Fibroblast of lung (primary cell): Measurements from ENCODE around the gene CABLES1. TPM values are rescaled to one million over a fixed set of nuclear protein-coding genes. Genes with fewer than 3 reads are reported as not detected.

ENCODE experiments used
- DNase-seq, 2 donors: peaks; one replicate each; pipeline versions ENCODE4 v3.0.0 to v3.0.0-alpha.2; 2010; ENCODE audit warnings: low read depth in 2 of 2
- H2AFZ ChIP-seq: 2 replicates; pipeline ENCODE4 v1.5.1; 2012; ENCODE audit warnings: low read length, control low read depth, inconsistent platforms
- H3K27ac ChIP-seq: 2 replicates; pipeline ENCODE4 v1.5.1; 2011; ENCODE audit warnings: low read length, control low read depth; ENCODE audit not compliant: insufficient read depth
- H3K27me3 ChIP-seq: 2 replicates; pipeline ENCODE4 v1.5.1; 2011; ENCODE audit warnings: mild to moderate bottlenecking, low read length; ENCODE audit not compliant: control insufficient read depth, insufficient read depth
- H3K36me3 ChIP-seq: 2 replicates; pipeline ENCODE4 v1.5.1; 2011; ENCODE audit warnings: low read length; ENCODE audit not compliant: control insufficient read depth, insufficient read depth
- H3K4me1 ChIP-seq: 2 replicates; pipeline ENCODE4 v1.5.1; 2011; ENCODE audit warnings: low read length; ENCODE audit not compliant: control insufficient read depth, insufficient read depth; ENCODE audit errors: extremely low read depth
- H3K4me2 ChIP-seq: 2 replicates; pipeline ENCODE4 v1.5.1; 2011; ENCODE audit warnings: low read length, control low read depth; ENCODE audit not compliant: insufficient read depth; ENCODE audit errors: extremely low read depth
- H3K4me3 ChIP-seq, 4 experiments: fragments of 200-600 bp in 1 of 4; sonication (generic) in 1 of 4; replicated peaks in 1 of 4; 2 replicates each; pipeline ENCODE4 v1.5.1; 2011 to 2016; ENCODE audit warnings: low read length in 4 of 4, low read depth in 3 of 4, mild to moderate bottlenecking in 3 of 4, control low read depth in 2 of 4, inconsistent platforms in 1 of 4, mixed read lengths in 1 of 4; ENCODE audit not compliant: insufficient read depth in 1 of 4; ENCODE audit errors: control extremely low read depth in 1 of 4
- H3K79me2 ChIP-seq: 2 replicates; pipeline ENCODE4 v1.5.1; 2012; ENCODE audit warnings: mild to moderate bottlenecking, low read length, inconsistent platforms; ENCODE audit not compliant: control insufficient read depth, insufficient read depth
- H3K9ac ChIP-seq: 2 replicates; pipeline ENCODE4 v1.5.1; 2011; ENCODE audit warnings: mild to moderate bottlenecking, low read length, control low read depth; ENCODE audit not compliant: insufficient read depth
- H3K9me3 ChIP-seq: 2 replicates; pipeline ENCODE4 v1.5.1; 2012; ENCODE audit warnings: low read depth, low read length; ENCODE audit not compliant: control insufficient read depth, insufficient read depth
- H4K20me1 ChIP-seq: 2 replicates; pipeline ENCODE4 v1.5.1; 2011; ENCODE audit warnings: low read length; ENCODE audit not compliant: control insufficient read depth, insufficient read depth; ENCODE audit errors: extremely low read depth
- EZH2 ChIP-seq: IDR thresholded peaks from 2 replicates; pipeline ENCODE4 v1.5.1; 2012; ENCODE audit warnings: low read length, control low read depth, mild to moderate bottlenecking; ENCODE audit errors: missing control alignments
- polyA plus RNA-seq, 2 donors: library from polyadenylated mRNA; depleted of rRNA in 1 of 2; stranded (reverse) in 1 of 2; unstranded in 1 of 2; fragments of >200 nt; gene quantifications; 2 replicates each; pipeline ENCODE4 v1.2.1, GENCODE V29; 2011 to 2012; ENCODE audit warnings: missing spikeins in 1 of 2
- total RNA-seq: library from RNA; depleted of rRNA; stranded (reverse); fragments of >200 nt; gene quantifications from 2 replicates; pipeline ENCODE4 v1.2.1, GENCODE V29; 2014
- TF ChIP-seq, protein P1 (sequence below), 2 donors: IDR thresholded peaks in 1 of 2; conservative IDR thresholded peaks in 1 of 2; 1 replicate in 1 of 2; 2 replicates in 1 of 2; pipeline ENCODE4 v1.5.1; 2011 to 2012; ENCODE audit warnings: low read length in 2 of 2, control low read depth in 1 of 2, inconsistent platforms in 1 of 2, low read depth in 1 of 2, mild to moderate bottlenecking in 1 of 2

Gene CABLES1
- total and polyA plus RNA-seq, 2 donors (not counting 1 experiment from before 2014, with no cell fraction given), result 5.1 to 11.4 TPM

DNA sequence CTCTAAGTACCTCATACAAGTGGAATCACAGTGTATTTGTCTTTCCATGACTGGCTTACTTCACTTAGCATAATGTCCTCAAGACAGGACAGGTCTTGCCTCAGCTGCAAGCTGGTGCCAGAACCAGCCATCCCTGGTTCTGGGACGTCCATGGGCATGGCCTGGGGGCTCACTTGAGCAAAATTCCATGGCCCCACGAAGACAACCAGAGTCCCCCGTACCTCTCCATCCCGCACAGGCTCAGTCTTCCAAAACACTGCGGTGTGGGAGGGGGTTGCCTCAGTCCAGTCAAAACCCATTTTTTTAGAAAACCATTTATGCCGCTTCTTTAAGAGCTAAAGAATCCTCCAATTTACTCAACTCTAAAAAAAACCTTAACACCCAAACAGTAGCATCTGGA lies 21.7 kb upstream of the CABLES1 start:
- no peaks in the 10 kb centered on the region for H3K9me3 ChIP-seq
- TF ChIP-seq EZH2, result no peak
- TF ChIP-seq, protein P1, sequence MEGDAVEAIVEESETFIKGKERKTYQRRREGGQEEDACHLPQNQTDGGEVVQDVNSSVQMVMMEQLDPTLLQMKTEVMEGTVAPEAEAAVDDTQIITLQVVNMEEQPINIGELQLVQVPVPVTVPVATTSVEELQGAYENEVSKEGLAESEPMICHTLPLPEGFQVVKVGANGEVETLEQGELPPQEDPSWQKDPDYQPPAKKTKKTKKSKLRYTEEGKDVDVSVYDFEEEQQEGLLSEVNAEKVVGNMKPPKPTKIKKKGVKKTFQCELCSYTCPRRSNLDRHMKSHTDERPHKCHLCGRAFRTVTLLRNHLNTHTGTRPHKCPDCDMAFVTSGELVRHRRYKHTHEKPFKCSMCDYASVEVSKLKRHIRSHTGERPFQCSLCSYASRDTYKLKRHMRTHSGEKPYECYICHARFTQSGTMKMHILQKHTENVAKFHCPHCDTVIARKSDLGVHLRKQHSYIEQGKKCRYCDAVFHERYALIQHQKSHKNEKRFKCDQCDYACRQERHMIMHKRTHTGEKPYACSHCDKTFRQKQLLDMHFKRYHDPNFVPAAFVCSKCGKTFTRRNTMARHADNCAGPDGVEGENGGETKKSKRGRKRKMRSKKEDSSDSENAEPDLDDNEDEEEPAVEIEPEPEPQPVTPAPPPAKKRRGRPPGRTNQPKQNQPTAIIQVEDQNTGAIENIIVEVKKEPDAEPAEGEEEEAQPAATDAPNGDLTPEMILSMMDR (conservative IDR thresholded peaks at IDR 0.05 in 1 of 2, IDR thresholded peaks at IDR 0.05 in 1 of 2; ENCODE audit: low read depth in 1 of 2, low read length in 2 of 2), result no peak

DNA sequence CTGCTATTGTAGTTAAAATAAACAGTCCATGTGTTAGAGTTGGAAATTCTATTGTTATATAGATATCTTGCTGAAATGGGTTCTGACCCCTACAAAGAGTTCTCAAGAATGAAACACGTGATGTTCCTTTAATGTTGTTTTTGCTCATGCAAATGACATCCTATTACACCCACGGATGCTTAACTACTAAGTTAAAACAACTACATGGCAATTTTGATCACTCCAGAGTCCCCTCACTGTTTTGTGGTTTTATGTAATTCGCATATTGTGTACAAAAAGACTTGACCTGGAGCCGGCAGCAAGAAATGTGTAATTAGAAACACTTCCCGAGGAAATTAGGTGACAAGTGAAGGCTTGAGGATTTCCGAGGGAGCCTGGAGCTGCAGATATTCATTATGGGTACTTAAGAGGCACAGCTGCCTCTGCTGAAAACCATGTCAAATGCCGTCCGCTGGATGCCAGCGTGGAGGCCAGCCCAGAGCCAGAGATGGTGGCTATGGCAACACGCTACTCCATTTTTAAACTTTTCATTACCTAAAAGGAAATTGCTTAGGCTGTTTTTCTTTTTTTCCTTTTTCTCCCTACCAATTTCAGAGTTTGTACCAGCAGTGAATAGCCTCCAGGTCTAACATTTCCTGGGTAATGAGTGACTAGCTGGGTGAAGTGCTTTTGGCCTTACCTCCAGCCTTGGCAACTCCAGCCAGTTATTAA lies 21.0 kb upstream of the CABLES1 start:
- Histone ChIP-seq H3K27me3 (no peaks in the 10 kb centered on the region), H3K4me3 (no peak overlapping the region), H3K9ac (no peak overlapping the region), H3K36me3 (no peaks in the 10 kb centered on the region), H3K4me2 (peak overlapping the region; percentile 63), H3K27ac (peak overlapping the region; percentile 6), H3K4me1 (peaks cover 10% of the 10 kb centered on the region), H2AFZ (no peak overlapping the region), H3K79me2 (no peaks in the 10 kb centered on the region), H3K9me3 (no peaks in the 10 kb centered on the region), H4K20me1 (no peaks in the 10 kb centered on the region)
- DNase-seq, result peak in 1 of 2 donors; percentile 45
- no peak for TF ChIP-seq EZH2
- TF ChIP-seq, protein P1 (conservative IDR thresholded peaks at IDR 0.05 in 1 of 2, IDR thresholded peaks at IDR 0.05 in 1 of 2; ENCODE audit: low read depth in 1 of 2, low read length in 2 of 2), result no peak

More for the DNA sequence above, 21.7 kb upstream of the CABLES1 start:
- no peak for DNase-seq
- no peaks in the 10 kb centered on the region for H3K27me3 ChIP-seq
- no peak overlapping the region for H3K9ac ChIP-seq
- peaks cover 10% of the 10 kb centered on the region for H3K4me1 ChIP-seq
- H3K36me3 ChIP-seq, result no peaks in the 10 kb centered on the region
- H3K27ac ChIP-seq, result no peak overlapping the region
- no peak overlapping the region for H3K4me2 ChIP-seq
- no peaks in the 10 kb centered on the region for H4K20me1 ChIP-seq
- H3K4me3 ChIP-seq, result no peak overlapping the region
- no peak overlapping the region for H2AFZ ChIP-seq
- H3K79me2 ChIP-seq, result no peaks in the 10 kb centered on the region

- Histone ChIP-seq H3K79me2 (no peaks in the 10 kb centered on the region), H3K36me3 (no peaks in the 10 kb centered on the region), H3K27ac (peak overlapping the region; percentile 83), H3K4me1 (peaks cover 10% of the 10 kb centered on the region), H4K20me1 (no peaks in the 10 kb centered on the region), H3K9me3 (no peaks in the 10 kb centered on the region), H2AFZ (no peak overlapping the region), H3K9ac (peak overlapping the region; percentile 9), H3K27me3 (no peaks in the 10 kb centered on the region), H3K4me3 (no peak overlapping the region), H3K4me2 (no peak overlapping the region)
- DNase-seq, result peak in 1 of 2 donors; percentile 43
- TF ChIP-seq, protein P1 (conservative IDR thresholded peaks at IDR 0.05 in 1 of 2, IDR thresholded peaks at IDR 0.05 in 1 of 2; ENCODE audit: low read depth in 1 of 2, low read length in 2 of 2), result no peak
- no peak for TF ChIP-seq EZH2
Measured at GRCh38 chr18:23114911-23115310, 20.4 kb upstream of the CABLES1 start.
